ENCODE measurements around the gene E2F2.
A peak's percentile ranks its signal among the peaks of the same experiment; 100 is the strongest.
"Not testable (repeated sequence)": the region's sequence is repeated elsewhere in the genome, so short reads cannot be mapped to it uniquely, and the experiment has no call there.

The E2F2 gene

GRCh38 chr1:23546897-23547584 is 16.0 kb upstream of the E2F2 start:
- DNase-seq (ENCODE audit: low spot score), result no peak

- no peak for DNase-seq (ENCODE audit: low spot score)
These were observed 14.8 kb upstream of the E2F2 start for GRCh38 chr1:23545851-23546250.

DNA sequence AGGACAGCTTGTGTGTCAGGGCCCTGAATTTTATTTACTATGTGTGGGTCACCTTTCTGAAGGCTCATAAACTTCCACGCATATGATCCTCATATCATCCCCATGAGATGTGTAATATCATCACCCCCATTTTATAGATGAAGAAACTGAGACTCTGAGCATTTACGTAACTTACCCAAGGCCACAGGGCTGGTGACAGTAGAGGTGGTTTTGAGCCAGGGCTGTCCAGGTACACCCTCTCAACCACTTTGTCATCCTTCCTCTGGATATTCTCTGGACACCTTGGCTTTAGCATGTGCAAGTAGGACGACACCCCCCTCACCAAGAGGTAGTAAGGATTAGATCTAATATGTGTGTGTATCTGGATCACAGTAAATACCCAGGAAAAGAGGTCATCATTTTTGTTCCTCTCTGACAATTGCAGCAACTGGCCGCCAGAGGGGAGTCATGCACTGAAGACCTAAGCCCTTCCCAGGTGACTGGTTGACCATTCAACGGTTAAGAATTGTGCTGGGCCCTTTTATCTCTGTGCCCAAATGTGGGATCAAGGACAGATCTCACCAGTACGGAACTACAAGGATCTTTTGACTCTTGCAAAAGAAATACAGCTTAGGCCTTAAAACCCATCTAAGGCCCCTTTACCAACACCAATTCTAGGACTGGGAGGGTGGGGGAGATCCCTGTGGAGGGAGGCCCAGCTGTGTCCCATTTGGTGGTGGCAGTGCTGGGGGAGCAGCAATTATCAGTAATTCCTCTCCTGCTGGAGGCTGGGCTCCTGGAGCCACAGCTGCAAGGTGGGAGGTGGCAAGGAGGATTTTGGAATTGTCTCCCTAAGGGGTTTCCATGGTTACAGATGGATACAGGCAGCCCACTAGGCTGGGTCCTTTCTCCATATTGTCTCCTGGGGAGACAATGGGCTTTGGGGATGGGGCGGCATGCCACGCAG is 13.7 kb upstream of the E2F2 start:
- DNase-seq (ENCODE audit: low spot score), result peak; percentile 80

GRCh38 chr1:23543707-23544443 is 12.8 kb upstream of the E2F2 start:
- DNase-seq (ENCODE audit: low spot score), result no peak

GRCh38 chr1:23542940-23543339 is 11.9 kb upstream of the E2F2 start:
- not testable (repeated sequence) for DNase-seq (ENCODE audit: low spot score)

GRCh38 chr1:23539698-23540266 is 8.7 kb upstream of the E2F2 start:
- DNase-seq (ENCODE audit: low spot score), result peak; percentile 98

- DNase-seq (ENCODE audit: low spot score), result peak; percentile 65
These were observed 6.4 kb upstream of the E2F2 start for GRCh38 chr1:23537296-23537973.

GRCh38 chr1:23533246-23534023 is 2.4 kb upstream of the E2F2 start:
- DNase-seq (ENCODE audit: low spot score), result no peak

- no peak for DNase-seq (ENCODE audit: low spot score)
These were observed 595 bp upstream of the E2F2 start for GRCh38 chr1:23531562-23532094.

DNA sequence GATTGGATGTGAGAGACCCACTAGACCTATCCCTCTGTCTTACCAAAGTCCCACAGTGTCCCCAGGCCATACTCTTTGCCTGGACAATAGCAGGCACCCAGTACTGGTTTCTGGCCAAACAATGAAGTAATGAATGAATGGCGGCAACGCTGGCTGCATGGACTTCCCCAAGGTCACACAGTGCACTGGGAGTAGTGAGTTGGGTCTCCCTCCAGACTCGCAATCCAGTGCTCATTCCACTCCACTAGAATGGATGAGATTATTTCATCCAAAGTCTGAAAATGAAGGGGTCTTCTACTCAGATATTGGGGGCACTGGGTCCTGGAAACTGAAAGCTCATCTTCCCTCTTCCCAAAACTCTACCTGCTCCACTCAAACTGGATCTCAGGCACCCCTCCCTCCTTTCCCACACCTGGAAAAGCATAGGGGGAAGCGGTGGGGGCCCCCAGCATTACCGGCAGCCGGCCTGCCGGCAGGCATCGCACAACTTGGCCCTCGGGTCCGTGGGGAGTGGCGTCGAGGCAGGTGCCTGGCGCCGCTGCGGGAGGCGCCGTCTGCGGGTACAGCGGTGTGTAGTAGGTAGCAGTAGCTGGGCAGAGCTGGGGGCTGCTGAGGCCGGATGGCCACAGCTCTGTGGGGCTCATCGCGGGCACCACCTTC is 816 bp downstream of the E2F2 start:
- DNase-seq (ENCODE audit: low spot score), result peak; percentile 66

DNA sequence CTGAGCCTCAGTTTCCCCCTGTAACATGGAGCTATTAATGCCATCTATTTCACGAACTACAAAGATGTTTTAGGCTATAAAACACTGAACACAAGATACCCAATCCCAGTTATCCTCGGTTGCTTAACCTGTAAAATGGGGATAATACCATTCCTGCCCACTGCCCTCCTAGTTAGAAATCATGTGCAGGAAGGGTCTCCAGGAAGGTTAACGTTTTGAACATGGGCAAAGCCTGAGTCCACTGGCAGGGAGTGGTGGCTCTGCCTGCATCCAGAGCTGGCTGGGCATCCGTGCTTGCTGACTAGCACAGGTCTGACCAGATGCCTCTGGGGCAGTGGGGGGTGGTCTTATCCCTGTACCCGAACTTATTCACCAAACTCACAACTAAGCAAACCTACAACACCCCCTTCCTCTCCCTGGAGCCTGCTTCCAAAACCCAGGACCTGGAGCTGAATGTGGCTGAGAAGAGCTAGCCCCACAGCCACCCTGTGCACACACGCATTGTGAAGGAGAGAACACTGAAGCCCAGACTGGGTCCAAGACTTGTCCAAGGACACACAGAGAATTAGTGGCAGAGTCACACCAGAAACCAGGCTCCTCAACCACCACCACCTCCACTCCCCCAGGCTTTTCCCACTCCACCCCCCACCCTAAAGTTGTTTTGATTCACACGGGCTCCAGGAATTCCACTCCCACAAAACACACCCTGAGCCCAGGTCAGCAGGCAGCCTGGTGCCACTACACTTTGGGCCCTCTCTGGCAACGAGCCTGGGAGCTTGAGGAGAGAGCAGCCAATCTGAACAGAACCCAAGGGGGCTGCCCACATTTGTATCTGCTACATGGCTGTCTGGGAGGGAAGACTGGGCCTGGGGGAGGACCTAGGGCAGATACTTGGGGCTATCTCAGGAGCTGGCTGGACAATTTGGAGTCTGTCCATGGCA is 1.6 kb downstream of the E2F2 start:
- DNase-seq (ENCODE audit: low spot score), result peak; percentile 84

- peak; percentile 99 for DNase-seq (ENCODE audit: low spot score)
These were observed 2.6 kb downstream of the E2F2 start for GRCh38 chr1:23528250-23528978.

DNA sequence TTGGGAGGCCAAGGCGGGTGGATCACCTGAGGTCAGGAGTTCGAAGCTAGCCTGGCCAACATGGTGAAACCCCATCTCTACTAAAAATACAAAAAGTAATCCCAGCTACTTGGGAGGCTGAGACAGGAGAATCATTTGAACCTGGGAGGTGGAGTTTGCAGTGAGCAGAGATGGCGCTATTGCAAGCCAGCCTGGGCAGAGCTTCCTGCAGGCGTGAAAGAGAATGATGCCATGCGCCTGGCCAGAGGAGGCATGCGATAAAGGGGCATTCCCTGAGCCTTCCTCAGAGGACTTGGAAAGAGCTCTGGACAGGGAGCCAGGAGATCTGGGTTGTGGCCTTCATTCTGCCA is 3.2 kb downstream of the E2F2 start:
- no peak for DNase-seq (ENCODE audit: low spot score)

DNA sequence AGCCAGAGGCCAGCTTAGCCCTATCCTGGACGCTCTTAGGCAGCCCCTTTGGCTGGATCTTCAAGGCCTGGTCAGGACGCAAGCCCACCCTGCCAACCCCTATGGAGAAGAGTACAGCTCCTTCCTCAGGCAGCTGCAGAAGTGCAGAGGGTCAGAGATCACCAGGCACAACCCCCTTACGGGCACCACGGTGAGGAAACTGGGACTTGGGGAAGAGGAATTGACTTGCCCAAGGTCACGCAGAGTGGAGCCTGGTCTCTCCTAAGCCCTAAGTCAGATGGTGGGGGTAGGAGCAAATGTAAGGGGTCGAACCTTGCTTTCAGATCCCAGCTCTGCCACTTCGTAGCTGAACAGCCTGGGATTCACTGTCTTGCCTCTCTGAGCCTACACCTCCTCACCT is 3.7 kb downstream of the E2F2 start:
- peak; percentile 69 for DNase-seq (ENCODE audit: low spot score)

DNA sequence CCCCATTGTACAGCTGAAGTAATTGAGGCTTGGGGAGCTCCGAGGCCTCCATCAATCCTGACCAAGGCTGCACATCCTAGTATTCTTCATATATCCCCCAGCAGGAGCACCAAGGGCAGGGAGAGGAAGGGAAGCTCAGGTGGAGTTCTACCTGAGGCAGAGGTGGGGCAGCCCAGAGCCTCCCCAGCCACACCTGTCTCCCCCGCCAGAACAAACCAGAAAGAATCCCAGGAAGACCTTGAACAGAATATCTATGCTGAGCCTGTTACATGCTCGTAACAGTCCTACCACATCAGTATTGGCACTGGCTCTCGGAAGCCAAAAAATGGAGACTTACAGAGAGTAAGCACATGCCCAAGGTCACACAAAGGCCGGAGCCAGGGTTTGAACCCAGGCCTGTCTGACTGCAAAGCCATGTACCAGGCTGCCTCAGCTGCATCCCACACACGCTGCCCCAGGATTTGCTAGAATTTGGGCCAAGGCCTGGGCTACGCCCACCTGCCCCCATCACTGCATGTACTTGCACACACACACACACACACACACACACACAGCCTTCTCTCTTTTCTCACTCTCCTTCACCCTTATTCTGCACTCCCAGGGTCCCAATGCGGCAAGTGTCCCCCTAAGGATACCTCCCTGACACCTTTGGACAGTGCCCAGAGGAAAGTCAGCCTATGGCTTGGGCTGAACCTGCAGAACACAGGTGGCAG is 4.5 kb downstream of the E2F2 start:
- DNase-seq (ENCODE audit: low spot score), result peak; percentile 70

GRCh38 chr1:23525558-23526250 is 5.3 kb downstream of the E2F2 start:
- peak; percentile 75 for DNase-seq (ENCODE audit: low spot score)
